ENCODE results near the gene SH3PXD2A.

SH3PXD2A gene

DNA sequence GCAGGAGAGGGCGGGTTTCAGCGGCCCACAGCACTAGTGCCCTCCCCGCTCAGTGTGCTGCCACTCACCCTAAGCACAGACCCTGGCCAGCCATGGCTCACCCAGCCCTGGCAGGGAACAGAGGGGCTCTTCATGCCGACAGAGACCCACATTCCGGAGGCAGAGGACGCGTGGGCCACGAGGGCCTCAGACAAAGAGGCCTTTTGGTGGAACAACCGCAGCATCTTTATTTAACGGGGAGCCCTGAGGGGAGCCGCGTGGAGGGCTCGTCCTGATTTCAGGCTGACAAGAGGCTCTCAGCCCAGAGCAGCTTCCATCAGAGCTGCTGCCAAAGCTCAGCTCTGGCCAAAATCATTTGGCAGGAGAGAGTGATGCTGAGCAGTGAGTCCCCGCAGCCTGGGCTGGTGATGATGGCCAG is 127.8 kb downstream of the SH3PXD2A start:
- TF ChIP-seq, protein P1, sequence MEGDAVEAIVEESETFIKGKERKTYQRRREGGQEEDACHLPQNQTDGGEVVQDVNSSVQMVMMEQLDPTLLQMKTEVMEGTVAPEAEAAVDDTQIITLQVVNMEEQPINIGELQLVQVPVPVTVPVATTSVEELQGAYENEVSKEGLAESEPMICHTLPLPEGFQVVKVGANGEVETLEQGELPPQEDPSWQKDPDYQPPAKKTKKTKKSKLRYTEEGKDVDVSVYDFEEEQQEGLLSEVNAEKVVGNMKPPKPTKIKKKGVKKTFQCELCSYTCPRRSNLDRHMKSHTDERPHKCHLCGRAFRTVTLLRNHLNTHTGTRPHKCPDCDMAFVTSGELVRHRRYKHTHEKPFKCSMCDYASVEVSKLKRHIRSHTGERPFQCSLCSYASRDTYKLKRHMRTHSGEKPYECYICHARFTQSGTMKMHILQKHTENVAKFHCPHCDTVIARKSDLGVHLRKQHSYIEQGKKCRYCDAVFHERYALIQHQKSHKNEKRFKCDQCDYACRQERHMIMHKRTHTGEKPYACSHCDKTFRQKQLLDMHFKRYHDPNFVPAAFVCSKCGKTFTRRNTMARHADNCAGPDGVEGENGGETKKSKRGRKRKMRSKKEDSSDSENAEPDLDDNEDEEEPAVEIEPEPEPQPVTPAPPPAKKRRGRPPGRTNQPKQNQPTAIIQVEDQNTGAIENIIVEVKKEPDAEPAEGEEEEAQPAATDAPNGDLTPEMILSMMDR (conservative IDR thresholded peaks at IDR 0.05; ENCODE audit: control insufficient read depth, insufficient read depth, low read depth, low read length): no peak
- H3K4me3 ChIP-seq (ENCODE audit: control insufficient read depth, low read depth, low read length): no peak overlapping the region
- DNase-seq (ENCODE audit: low read depth): no peak

DNA sequence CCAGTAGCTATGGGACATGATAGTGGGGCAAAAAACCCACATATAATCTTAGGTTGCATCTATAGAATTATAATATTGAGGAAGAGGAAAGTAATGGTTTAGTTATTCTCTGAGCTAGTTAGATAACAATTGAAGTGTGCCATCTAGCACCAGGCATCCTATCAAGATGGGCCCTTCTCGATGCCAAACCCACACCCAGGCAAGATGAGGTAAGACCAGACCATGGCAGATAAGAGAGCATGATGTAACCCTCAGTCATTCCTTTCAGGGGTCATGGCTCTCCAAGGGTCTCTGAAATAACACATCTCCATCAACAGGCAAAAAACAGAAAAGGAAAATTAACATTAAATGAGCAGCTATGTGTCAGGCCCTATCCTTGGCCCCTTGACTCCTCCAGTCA is 128.7 kb downstream of the SH3PXD2A start:
- TF ChIP-seq, protein P1 (conservative IDR thresholded peaks at IDR 0.05; ENCODE audit: control insufficient read depth, insufficient read depth, low read depth, low read length): no peak
- no peak for DNase-seq (ENCODE audit: low read depth)
- no peak overlapping the region for H3K4me3 ChIP-seq (ENCODE audit: control insufficient read depth, low read depth, low read length)

DNA sequence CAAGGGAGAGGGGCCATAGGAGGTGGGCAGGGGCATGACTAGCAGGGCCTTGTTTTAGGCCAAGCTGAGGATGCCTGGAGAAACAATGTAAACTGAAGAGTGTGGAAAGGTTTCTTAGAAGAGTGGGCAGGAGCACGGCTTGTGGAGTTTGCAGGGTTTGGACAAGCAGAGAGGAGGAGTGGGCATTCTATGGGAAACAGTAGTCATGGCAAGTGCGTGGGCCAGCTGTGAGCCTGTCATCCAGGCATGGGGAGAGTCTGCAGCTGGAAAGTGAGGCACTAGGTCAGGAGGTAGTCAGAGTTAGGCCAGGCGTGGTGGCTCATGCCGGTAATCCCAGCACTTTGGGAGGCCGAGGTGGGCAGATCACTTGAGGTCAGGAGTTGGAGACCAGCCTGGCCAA is 130.1 kb downstream of the SH3PXD2A start:
- H3K4me3 ChIP-seq (ENCODE audit: control insufficient read depth, low read depth, low read length): no peak overlapping the region
- DNase-seq (ENCODE audit: low read depth): no peak
- TF ChIP-seq, protein P1 (conservative IDR thresholded peaks at IDR 0.05; ENCODE audit: control insufficient read depth, insufficient read depth, low read depth, low read length): no peak

DNA sequence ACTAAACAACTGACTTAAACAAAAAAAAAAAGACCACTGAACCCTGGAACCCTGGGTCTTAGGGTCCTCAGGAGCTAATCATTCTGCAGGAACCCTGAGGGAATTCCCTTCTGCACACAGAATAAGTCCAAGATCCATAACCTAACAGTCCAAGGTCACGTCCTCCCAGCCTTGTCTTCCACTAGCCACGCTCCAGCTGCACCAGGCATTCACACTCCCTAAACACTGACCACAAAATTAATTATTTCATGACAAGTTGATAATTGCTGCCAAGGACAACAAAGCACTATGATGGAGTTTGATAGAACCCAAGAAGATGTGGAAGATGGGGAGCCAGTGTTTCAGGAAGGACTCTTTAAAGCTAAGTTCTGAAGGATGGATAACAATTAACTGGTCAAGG is 130.6 kb downstream of the SH3PXD2A start:
- TF ChIP-seq, protein P1 (conservative IDR thresholded peaks at IDR 0.05; ENCODE audit: control insufficient read depth, insufficient read depth, low read depth, low read length): no peak
- DNase-seq (ENCODE audit: low read depth): peak; percentile 33
- H3K4me3 ChIP-seq (ENCODE audit: control insufficient read depth, low read depth, low read length): no peak overlapping the region

DNA sequence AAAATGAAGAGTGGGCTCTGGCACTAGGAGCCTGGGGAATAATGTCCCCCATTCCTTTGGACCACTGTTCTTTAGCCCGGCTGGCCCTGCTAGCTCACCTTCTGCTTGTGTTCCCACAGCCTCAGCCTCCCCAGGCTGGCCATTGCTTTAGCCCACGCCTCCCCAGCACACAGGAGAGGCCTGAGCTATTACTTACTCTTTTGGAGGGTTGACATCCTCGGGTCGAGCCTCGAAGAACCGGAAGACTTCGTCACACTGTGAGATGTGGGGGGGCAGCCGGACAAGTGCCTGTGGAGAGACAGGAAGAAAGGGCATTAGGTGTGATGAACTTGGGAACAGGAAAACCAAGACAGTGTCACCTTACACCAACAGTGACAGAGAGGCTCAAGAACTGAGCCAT is 131.3 kb downstream of the SH3PXD2A start:
- no peak overlapping the region for H3K4me3 ChIP-seq (ENCODE audit: control insufficient read depth, low read depth, low read length)
- TF ChIP-seq, protein P1 (conservative IDR thresholded peaks at IDR 0.05; ENCODE audit: control insufficient read depth, insufficient read depth, low read depth, low read length): no peak

DNA sequence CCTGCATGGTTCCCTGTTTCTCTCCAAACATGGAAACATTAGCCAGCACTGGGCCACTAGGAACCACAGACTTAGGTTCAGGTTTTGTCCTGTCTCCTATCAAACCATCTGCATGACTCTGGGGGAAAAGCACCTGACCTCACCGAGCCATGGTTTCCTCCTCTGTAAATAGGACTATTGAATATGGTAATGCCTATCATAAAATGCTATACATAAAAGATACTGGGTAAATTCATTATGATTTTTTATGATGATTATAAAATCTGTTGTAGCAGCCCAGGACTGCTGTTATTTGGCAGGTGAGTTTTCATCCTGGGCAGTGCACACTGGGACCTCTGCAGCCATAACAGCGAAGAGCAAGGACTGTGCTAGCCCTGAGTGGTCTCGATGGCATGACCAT is 131.8 kb downstream of the SH3PXD2A start:
- no peak overlapping the region for H3K4me3 ChIP-seq (ENCODE audit: control insufficient read depth, low read depth, low read length)
- DNase-seq (ENCODE audit: low read depth): no peak
- TF ChIP-seq, protein P1 (conservative IDR thresholded peaks at IDR 0.05; ENCODE audit: control insufficient read depth, insufficient read depth, low read depth, low read length): no peak

More for the DNA sequence above, 131.3 kb downstream of the SH3PXD2A start:
- no peak for DNase-seq (ENCODE audit: low read depth)

DNA sequence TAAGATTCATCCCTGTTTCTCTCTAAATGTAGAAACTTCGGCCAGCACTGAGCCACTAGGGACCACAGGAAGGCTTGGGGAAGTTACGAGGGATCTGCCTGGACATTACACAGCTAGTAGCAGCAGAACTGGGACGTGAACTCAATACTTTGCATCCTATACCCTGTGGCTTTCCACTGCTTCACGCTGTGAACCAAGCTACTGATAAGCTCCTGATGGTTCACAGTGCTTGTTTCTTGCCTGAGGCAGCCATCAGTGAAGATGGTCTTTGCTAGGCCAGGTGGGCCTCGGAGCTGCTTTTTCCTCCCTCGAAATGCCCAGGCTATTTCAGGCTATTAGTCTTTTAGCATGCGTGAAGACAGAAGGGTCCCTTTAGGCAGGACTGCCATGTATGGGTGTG is 132.7 kb downstream of the SH3PXD2A start:
- TF ChIP-seq, protein P1 (conservative IDR thresholded peaks at IDR 0.05; ENCODE audit: control insufficient read depth, insufficient read depth, low read depth, low read length): no peak
- H3K4me3 ChIP-seq (ENCODE audit: control insufficient read depth, low read depth, low read length): no peak overlapping the region
- no peak for DNase-seq (ENCODE audit: low read depth)
